ENCODE data around the gene TBCCD1.

TBCCD1 gene

DNA sequence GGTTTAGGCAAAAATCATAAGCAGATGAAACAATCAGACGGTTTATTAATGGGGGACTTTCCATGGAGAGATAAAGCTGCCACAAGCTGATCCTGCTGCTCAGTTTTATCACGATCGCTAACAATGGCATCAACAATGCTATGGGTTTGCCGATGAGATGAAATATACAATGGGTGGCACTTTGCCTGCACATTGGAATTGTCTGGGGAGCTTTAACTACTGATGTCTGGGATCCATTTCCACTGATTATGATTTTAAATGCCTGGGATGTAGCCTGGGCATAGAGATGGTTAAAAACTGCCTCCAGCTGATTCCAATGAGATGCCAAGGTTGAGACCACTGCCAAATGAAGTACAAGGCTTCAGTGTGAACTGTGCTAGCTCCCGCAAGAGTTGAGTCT is 53.8 kb downstream of the TBCCD1 start:
- in situ Hi-C loops (cut with HindIII; ENCODE audit: low pct_ligation_motif_present, low sequenced_read_pairs), result no loop called here
- H3K27me3 ChIP-seq (replicated peaks), result no peaks in the 10 kb centered on the region
- no peak overlapping the region for H3K4me3 ChIP-seq (ENCODE audit: low read depth, low read length)
- TF ChIP-seq, protein P1, sequence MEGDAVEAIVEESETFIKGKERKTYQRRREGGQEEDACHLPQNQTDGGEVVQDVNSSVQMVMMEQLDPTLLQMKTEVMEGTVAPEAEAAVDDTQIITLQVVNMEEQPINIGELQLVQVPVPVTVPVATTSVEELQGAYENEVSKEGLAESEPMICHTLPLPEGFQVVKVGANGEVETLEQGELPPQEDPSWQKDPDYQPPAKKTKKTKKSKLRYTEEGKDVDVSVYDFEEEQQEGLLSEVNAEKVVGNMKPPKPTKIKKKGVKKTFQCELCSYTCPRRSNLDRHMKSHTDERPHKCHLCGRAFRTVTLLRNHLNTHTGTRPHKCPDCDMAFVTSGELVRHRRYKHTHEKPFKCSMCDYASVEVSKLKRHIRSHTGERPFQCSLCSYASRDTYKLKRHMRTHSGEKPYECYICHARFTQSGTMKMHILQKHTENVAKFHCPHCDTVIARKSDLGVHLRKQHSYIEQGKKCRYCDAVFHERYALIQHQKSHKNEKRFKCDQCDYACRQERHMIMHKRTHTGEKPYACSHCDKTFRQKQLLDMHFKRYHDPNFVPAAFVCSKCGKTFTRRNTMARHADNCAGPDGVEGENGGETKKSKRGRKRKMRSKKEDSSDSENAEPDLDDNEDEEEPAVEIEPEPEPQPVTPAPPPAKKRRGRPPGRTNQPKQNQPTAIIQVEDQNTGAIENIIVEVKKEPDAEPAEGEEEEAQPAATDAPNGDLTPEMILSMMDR (IDR thresholded peaks at IDR 0.05; ENCODE audit: low read depth, low read length, missing control alignments), result no peak
- H3K36me3 ChIP-seq (replicated peaks), result no peaks in the 10 kb centered on the region
- H3K27ac ChIP-seq, result no peak overlapping the region
- no peak for DNase-seq

DNA sequence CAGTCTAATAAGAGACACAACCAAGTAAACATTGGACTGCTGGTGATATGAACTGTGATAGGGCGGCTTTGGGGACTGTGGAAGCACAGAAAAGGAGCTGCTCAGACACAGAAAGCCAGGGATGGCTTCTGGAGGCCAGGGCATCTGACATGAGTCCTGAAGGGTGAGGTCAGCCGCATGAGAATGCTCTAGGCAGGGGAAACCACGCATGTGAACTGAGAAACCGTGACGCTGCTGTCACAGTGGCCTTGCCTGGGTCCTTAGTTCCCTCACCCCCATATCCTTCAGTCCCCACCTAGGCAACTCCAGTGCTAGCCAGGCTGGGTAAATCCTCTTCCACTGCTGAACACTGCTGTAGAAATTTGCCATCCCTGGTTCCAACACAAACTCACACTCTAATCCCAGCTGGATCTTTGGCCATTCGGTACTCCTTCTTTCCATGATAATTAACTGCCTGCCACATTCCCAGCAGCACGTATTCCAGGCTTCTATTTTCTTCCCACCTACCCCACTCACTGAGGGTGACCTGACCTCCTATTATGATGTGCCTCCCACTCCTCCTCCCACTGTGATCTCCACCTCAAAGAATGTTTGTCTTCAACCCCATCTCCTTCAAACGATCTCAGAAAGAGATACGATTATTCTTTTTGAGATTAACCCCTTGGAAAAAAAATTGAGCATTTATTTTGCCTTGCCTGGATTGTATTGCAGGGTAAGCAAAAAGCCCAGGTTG is 54.4 kb downstream of the TBCCD1 start:
- Histone ChIP-seq H3K27ac (no peak overlapping the region), H3K27me3 (replicated peaks) (no peaks in the 10 kb centered on the region), H3K4me3 (ENCODE audit: low read depth, low read length) (no peak overlapping the region), H3K36me3 (replicated peaks) (no peaks in the 10 kb centered on the region)
- TF ChIP-seq, protein P1 (IDR thresholded peaks at IDR 0.05; ENCODE audit: low read depth, low read length, missing control alignments), result no peak
- in situ Hi-C loops (cut with HindIII; ENCODE audit: low pct_ligation_motif_present, low sequenced_read_pairs), result no loop called here
- no peak for DNase-seq

DNA sequence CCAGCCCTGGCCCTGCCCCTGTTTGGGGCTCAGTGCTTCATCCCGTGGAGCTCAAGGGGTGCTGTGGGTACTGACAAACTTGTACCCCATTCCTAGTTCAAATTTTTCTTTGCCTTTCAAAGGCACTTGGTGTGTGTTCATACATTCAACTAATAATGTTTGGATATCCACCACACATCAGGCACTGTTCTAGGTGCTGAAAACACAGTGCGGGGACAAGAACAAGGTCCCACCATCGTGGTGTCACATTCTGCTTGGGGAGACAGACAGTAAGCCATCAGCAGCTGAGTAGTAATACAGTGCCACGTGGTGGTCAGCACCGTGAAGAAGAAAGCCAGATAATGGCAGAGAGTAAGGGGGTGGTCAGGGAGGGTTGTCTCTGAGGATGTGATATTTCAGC is 55.4 kb downstream of the TBCCD1 start:
- Histone ChIP-seq H3K36me3 (replicated peaks) (no peaks in the 10 kb centered on the region), H3K27ac (no peak overlapping the region), H3K4me3 (ENCODE audit: low read depth, low read length) (no peak overlapping the region), H3K27me3 (replicated peaks) (no peaks in the 10 kb centered on the region)
- TF ChIP-seq, protein P1 (IDR thresholded peaks at IDR 0.05; ENCODE audit: low read depth, low read length, missing control alignments), result no peak
- in situ Hi-C loops (cut with HindIII; ENCODE audit: low pct_ligation_motif_present, low sequenced_read_pairs), result no loop called here
- no peak for DNase-seq

DNA sequence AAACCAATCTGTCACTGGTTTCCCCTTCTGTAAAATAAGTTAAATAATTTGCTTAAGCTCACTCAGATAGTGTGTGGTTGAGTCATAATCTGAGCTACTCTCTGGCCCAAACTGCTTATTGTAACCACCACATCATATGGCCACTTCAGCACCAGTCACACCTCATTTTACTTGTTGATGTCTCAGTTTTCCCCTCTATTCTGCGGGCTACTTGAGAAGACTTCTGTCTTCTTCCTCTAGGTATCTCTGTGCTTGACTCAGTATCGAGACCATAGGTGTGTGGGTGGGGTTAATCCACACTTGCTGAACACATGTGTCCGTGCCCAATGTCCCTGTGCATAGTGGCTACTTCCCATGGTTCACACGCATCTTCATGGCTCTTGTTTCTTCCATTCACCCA is 55.9 kb downstream of the TBCCD1 start:
- no peaks in the 10 kb centered on the region for H3K36me3 ChIP-seq (replicated peaks)
- TF ChIP-seq, protein P1 (IDR thresholded peaks at IDR 0.05; ENCODE audit: low read depth, low read length, missing control alignments), result no peak
- H3K27me3 ChIP-seq (replicated peaks), result no peaks in the 10 kb centered on the region
- in situ Hi-C loops (cut with HindIII; ENCODE audit: low pct_ligation_motif_present, low sequenced_read_pairs), result no loop called here
- H3K27ac ChIP-seq, result no peak overlapping the region
- no peak for DNase-seq
- no peak overlapping the region for H3K4me3 ChIP-seq (ENCODE audit: low read depth, low read length)

DNA sequence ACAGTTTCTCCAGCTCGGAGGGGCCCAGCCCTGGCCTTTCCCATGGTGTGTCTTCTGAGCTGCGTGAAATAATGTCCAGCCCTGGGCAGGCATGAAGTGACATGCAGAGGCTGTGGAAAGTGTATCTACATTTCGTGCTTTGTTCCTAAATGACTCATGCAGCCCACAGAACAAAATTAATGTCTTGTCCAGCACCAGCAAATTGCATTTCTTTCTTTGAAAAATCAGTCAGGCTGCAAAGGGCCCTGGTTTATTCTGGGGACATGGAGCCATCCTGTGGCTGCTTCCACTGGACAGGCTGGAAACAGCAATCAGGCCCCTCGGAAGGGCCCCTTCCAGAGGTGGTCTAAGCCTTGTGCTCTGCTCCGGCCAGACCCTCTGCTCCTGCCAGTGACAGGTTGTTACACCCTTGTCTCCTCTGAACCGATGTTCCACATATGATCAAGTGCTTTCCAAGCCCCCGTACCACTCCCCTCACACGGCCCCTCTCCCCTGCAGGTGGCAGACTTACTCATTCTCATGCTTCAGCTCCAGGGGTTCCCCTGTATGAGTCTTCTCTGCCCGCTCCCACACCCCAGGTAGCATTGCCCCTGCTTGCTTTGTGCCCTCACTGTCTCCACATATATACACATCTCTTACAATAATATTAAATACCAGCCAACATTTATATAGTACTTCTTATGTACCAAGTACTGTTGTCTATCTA is 56.6 kb downstream of the TBCCD1 start:
- DNase-seq, result no peak
- H3K36me3 ChIP-seq (replicated peaks), result no peaks in the 10 kb centered on the region
- TF ChIP-seq, protein P1 (IDR thresholded peaks at IDR 0.05; ENCODE audit: low read depth, low read length, missing control alignments), result no peak
- in situ Hi-C loops (cut with HindIII; ENCODE audit: low pct_ligation_motif_present, low sequenced_read_pairs), result no loop called here
- H3K27ac ChIP-seq, result no peak overlapping the region
- H3K4me3 ChIP-seq (ENCODE audit: low read depth, low read length), result no peak overlapping the region
- H3K27me3 ChIP-seq (replicated peaks), result no peaks in the 10 kb centered on the region
